GM12872 (cell line): ENCODE measurements around the gene PTPRJ.

Experiments
- TF ChIP-seq, protein P1 (sequence below): IDR thresholded peaks from 3 replicates; pipeline ENCODE4 v1.5.1; 2011; ENCODE audit warnings: low read depth, mild to moderate bottlenecking, low read length, moderate library complexity; ENCODE audit not compliant: insufficient read depth

Gene PTPRJ

DNA sequence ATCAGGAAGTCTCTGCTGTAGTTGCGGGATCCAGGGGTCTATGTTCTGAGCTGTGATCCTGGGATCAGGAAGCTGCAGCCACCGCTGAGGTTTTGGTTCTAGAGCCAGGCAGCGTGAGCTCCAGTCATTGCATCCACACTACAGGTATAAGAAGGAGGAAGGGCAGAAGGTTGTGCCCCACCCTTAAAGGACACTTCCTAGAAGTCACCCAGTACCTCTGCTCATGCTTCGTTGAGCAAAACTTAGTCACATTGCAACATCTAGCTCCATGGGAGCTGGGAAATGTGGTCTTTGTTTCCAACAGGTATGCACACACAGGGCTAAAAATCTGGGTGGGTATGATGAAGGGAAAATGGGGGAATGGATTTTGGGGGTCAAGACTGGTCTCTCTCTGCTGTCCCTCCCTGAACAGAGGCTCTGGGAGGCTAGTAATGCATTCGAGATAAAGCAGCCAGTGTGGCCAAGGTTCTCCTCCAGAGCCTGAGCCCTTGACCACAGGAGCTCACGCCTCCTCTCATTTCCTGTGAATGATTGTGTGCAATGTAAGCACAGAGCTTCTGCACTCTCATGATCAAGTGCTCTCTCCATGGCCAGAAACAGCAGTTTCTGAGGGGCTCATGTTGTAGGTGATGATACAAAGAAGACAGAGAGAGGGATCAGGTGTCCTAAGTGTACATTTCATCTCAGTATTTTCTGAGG lies 149.5 kb downstream of the PTPRJ start:
- TF ChIP-seq, protein P1, sequence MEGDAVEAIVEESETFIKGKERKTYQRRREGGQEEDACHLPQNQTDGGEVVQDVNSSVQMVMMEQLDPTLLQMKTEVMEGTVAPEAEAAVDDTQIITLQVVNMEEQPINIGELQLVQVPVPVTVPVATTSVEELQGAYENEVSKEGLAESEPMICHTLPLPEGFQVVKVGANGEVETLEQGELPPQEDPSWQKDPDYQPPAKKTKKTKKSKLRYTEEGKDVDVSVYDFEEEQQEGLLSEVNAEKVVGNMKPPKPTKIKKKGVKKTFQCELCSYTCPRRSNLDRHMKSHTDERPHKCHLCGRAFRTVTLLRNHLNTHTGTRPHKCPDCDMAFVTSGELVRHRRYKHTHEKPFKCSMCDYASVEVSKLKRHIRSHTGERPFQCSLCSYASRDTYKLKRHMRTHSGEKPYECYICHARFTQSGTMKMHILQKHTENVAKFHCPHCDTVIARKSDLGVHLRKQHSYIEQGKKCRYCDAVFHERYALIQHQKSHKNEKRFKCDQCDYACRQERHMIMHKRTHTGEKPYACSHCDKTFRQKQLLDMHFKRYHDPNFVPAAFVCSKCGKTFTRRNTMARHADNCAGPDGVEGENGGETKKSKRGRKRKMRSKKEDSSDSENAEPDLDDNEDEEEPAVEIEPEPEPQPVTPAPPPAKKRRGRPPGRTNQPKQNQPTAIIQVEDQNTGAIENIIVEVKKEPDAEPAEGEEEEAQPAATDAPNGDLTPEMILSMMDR, result no peak

DNA sequence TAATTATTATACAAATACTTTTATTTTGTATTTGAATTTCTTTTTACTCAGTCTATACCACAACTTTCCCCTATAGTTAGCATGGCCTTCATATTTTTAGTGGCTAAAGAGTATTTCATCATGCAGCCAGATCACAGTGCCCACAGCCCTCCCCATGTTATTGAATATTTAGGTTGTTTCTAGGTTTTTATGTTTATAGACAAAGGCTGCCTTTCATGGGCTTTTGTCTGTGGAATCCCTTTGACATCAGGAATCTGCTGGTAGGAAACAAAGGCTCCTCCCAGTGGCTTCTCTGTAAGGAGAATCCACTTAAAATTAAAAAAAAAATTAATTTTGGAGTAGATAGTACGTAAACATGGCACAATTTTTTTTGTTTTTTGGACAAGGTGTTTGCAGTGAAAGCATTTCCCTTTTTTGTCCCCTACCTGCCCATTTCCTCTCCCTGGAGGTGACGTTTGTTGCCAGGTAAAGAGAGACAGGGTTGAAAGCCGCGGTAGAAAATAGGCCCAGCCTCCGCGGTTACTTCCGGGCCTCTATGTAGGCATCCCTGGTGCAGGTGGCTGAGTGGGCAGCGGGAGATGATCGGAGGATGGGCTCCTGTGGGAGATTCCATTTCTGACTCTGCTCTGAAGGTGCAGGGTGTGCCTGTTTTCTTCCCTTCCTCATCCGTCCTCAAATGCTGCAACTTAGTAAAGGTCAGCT lies 154.0 kb downstream of the PTPRJ start:
- TF ChIP-seq, protein P1, result no peak

DNA sequence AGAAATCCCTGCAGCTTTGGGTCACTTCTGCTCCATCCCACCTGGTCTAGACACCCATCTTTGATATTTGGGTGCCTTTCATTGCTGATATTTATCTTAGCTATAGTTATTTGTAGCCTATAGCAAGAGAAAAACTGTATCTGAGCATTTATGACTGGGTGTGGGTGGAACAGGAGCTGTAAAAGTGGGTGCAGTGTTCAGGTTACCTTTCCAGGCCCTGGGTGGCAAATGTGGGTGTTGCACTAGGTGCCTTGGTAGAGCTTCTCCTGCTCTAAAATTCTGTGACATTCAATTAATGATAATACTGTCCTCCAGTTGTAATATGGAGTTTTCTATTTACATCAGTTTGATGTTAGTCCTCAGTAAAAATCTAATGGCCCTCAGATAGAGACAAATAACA lies 157.9 kb downstream of the PTPRJ start:
- TF ChIP-seq, protein P1, result no peak

DNA sequence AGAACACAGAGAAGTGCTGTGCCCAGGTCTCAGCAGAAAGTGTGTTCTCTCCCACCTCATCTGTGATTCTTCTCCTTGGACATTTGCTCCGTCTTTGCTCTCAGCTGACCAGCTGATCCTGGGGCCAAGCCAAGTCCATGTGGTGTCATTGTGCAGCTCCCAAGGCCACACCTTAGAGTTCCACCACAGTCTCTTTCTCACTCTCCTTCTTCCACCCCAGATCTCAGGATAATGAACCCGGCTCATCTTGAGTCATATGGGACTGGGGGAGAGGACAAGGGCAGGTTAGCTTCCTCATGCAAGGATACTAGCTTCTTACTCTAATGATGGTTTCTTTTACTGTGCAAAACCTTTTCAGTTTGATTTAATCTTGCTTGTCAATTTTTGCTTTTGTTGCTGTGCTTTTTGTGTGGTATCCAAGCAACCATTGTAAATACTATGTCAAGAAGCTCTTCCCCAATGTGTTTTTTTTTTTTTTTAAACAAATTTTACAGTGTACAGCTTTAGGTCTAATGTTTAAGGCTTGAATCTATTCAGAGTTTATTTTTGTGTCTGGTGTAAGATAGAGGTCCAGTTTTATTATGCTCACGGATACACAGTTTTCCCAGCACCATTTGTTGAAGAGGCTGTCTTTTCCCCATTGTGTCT lies 161.2 kb downstream of the PTPRJ start:
- TF ChIP-seq, protein P1, result no peak

DNA sequence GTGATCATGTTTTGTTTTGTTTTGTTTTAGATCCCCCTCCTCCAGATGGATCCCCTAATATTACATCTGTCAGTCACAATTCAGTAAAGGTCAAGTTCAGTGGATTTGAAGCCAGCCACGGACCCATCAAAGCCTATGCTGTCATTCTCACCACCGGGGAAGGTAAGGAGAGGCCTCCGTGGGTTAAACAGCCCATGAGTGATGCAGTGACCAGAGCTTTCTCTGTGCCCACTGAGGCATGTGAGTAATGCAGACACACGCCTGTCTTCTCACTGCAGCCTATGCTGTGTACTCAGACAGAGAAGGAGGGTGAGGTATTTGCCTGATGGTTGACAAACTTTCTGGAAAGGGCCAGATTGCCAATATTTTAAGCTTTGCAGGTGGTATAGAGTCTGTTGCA lies 162.5 kb downstream of the PTPRJ start:
- TF ChIP-seq, protein P1, result no peak

DNA sequence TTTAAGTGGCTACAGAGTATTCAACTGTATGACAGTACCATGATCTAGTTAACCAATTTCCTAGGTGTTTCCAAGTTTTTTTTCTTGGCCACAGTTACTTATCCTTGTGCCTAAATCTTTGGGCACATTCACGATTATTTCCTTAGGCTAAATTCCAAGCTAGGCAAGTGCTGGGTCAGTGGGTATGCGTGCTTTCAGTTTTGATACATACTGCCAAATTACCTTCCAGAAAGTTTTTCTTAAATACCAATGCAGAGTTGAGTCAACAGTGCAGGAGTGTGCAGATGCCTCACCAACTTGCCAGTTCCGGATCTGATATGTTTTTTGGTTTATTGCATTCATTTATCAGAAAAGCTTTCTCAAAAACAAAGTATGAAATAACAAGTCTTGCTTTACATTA lies 168.4 kb downstream of the PTPRJ start:
- TF ChIP-seq, protein P1, result no peak

DNA sequence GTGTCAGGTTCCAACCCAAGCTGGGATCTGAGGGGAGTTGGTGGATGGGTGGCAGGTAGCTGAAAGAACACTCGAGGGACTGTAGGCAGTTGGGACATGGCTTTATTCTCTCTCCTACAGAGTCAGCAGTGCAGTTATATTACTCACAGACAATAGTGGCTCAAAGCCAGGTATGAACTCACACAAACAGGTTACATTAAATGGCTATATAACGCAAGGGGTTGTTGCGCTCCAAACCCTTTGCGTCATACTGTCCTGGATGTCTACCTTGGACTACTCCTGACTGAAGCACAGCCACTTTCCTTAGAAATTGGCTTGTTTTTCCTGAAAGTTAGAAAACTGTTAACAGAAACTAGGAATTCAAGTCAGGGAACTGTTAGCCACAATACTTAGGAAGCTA lies 169.9 kb downstream of the PTPRJ start:
- TF ChIP-seq, protein P1, result no peak
